PC-3 (cell line): Measurements from ENCODE around the gene RBPJ.

Source experiments
- CTCF ChIP-seq: fragments of 300-600 bp; sonication (generic); conservative IDR thresholded peaks from 2 replicates; pipeline ENCODE4 v1.5.1; 2017; ENCODE audit warnings: antibody characterized with exemption, low read depth, mild to moderate bottlenecking, low read length
- EZH2 ChIP-seq: fragments of 300-600 bp; sonication (generic); IDR thresholded peaks from one replicate; pipeline ENCODE4 v1.6.1; 2017; ENCODE audit warnings: antibody characterized with exemption, mild to moderate bottlenecking, low read length; ENCODE audit not compliant: unreplicated experiment

GRCh38 chr4:26372076-26372475, 51.3 kb downstream of the RBPJ start:
- TF ChIP-seq CTCF (no peak), EZH2 (no peak)
